ENCODE data around the gene CYP27A1.

DNA sequence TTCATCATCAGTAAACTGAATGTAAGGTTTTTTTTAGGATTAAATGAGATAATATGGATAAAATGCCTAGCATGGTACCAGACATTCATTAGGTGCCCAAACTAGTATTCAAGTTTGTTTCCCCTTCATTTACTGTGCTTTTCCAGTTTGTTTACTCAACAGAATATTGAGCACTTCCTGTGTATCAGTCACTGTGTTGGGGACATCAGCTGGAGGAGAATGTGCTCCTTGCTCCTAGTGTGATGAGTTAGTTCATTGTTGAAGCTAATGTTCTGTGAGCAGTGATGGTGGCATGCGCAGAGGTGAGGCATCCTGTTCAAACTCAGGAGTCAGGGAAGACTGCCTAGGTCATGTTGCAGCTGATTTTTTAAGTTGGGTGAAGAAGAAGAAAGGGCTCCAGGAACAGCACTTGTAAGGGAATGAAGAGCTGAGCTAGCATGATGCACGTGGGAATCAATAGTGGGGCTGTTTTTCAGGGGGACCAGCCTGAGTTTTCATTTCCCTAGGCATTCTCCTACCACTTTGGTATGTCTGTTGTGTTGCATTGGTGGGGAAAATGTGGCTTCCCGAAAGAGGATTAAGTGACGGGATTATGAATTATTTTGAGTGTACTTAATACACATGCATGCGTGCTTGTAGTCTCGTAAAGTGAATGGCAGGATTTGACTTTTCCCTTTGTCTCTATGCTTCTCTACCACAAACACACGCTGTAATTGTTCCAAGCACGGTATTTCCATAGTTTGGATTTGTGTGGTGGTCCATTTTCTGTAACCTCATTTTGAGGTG lies 47.6 kb upstream of the CYP27A1 start:
- TF ChIP-seq FOXM1 (IDR thresholded peaks at IDR 0.05; ENCODE audit: borderline replicate concordance) = no peak
- no peak for TF ChIP-seq FOXA1 (IDR thresholded peaks at IDR 0.05)
- TF ChIP-seq BHLHE40 (IDR thresholded peaks at IDR 0.05; ENCODE audit: borderline replicate concordance) = no peak
- TF ChIP-seq ARNT (IDR thresholded peaks at IDR 0.05) = no peak
- TF ChIP-seq SUZ12 (IDR thresholded peaks at IDR 0.05) = no peak
- TF ChIP-seq CTBP1 (IDR thresholded peaks at IDR 0.05; ENCODE audit: borderline replicate concordance) = no peak
- TF ChIP-seq LEF1 (IDR thresholded peaks at IDR 0.05; ENCODE audit: borderline replicate concordance) = no peak
- no peak for TF ChIP-seq SP1 (IDR thresholded peaks at IDR 0.05)

Measured in HEK293T (cell line).